Measurements from ENCODE around the gene TOR2A. TPM values are rescaled to one million over a fixed set of nuclear protein-coding genes. Genes with fewer than 3 reads are reported as not detected.

Gene TOR2A
- total and polyA plus RNA-seq, 9 of the 15 experiments (the other 6 are each of a cell fraction or from before 2014, with no cell fraction given): 0.80 to 25.9 (median 11.1) TPM

DNA sequence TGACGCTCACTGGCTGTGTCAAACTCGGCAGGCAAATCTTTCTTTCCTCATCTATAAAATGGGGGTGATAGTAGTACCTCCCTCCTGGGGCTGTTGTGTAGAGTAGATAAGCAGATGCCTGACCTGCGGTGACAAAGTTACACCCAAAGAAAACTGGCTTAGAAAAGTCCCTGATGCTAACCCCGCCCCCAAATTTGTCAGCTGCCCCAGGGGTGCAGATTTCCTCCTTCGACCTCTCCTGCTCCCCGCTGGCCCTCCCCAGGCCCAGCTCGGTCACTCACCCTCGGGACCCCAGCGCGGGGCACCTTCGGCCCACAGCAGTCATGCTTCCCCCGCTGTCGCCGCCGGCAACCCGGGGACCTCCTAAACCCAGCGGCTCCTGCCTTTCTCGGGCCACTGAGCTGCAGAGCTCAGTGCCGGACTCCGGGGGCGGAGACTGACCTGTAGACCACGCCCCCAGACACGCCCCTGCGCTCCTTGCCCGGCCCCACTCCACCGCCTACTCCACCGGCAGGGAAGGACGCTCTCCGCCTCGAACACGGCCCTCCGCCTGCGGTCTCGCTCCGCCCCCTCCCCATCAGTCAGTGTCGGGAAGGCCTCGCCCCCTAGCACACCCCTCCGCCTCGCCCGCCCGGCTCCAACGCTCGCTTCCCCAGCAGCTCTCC, 35.9 kb upstream of the TOR2A start (continued):
- TF ChIP-seq, protein P1, sequence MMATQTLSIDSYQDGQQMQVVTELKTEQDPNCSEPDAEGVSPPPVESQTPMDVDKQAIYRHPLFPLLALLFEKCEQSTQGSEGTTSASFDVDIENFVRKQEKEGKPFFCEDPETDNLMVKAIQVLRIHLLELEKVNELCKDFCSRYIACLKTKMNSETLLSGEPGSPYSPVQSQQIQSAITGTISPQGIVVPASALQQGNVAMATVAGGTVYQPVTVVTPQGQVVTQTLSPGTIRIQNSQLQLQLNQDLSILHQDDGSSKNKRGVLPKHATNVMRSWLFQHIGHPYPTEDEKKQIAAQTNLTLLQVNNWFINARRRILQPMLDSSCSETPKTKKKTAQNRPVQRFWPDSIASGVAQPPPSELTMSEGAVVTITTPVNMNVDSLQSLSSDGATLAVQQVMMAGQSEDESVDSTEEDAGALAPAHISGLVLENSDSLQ (IDR thresholded peaks at IDR 0.05): peak; percentile 98
- TF ChIP-seq POLR2AphosphoS5 (IDR thresholded peaks at IDR 0.05; ENCODE audit: control insufficient read depth, insufficient read depth, low read depth, low read length): peak; percentile 29; the same call in 1 of the 2 replicates
- TF ChIP-seq IRF2 (CRISPR knock-in tag; IDR thresholded peaks at IDR 0.05): no peak
- TF ChIP-seq ZBED1 (IDR thresholded peaks at IDR 0.05): peak; percentile 64; the same call in 1 of the 2 replicates
- TF ChIP-seq, protein P2, sequence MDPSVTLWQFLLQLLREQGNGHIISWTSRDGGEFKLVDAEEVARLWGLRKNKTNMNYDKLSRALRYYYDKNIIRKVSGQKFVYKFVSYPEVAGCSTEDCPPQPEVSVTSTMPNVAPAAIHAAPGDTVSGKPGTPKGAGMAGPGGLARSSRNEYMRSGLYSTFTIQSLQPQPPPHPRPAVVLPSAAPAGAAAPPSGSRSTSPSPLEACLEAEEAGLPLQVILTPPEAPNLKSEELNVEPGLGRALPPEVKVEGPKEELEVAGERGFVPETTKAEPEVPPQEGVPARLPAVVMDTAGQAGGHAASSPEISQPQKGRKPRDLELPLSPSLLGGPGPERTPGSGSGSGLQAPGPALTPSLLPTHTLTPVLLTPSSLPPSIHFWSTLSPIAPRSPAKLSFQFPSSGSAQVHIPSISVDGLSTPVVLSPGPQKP (CRISPR knock-in tag; IDR thresholded peaks at IDR 0.05): no peak
- TF ChIP-seq HMGN3 (IDR thresholded peaks at IDR 0.05; ENCODE audit: borderline replicate concordance, extremely low read depth, insufficient read length, low read depth, low read length): peak; percentile 74
- peak; percentile 62 for TF ChIP-seq CTBP1 (IDR thresholded peaks at IDR 0.05; ENCODE audit: borderline replicate concordance)
- no peak; the same call in 1 of the 2 replicates for TF ChIP-seq RB1 (IDR thresholded peaks at IDR 0.05; ENCODE audit: low read depth)
- TF ChIP-seq SAFB (IDR thresholded peaks at IDR 0.05; ENCODE audit: borderline replicate concordance, low read depth, low read length): no peak
- TF ChIP-seq TAF1 (IDR thresholded peaks at IDR 0.05; ENCODE audit: control insufficient read depth, extremely low read depth, insufficient read depth, low read length, severe bottlenecking): peak; percentile 26
- TF ChIP-seq, protein P3, sequence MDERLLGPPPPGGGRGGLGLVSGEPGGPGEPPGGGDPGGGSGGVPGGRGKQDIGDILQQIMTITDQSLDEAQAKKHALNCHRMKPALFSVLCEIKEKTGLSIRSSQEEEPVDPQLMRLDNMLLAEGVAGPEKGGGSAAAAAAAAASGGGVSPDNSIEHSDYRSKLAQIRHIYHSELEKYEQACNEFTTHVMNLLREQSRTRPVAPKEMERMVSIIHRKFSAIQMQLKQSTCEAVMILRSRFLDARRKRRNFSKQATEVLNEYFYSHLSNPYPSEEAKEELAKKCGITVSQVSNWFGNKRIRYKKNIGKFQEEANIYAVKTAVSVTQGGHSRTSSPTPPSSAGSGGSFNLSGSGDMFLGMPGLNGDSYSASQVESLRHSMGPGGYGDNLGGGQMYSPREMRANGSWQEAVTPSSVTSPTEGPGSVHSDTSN (CRISPR knock-in tag; IDR thresholded peaks at IDR 0.05; ENCODE audit: low read depth): peak; percentile 92
- TF ChIP-seq, protein P3 (tag; conservative IDR thresholded peaks at IDR 0.05; ENCODE audit: low read depth): peak; percentile 96
- TF ChIP-seq SMARCA4 (IDR thresholded peaks at IDR 0.05): peak; percentile 35; the same call in 1 of the 2 replicates
- TF ChIP-seq ZNF140 (CRISPR knock-in tag; IDR thresholded peaks at IDR 0.05): no peak
- peak; percentile 77 for TF ChIP-seq ARID1B (IDR thresholded peaks at IDR 0.05)
- no peak for TF ChIP-seq KLF10 (CRISPR knock-in tag; IDR thresholded peaks at IDR 0.05)
- peak; percentile 79 to 97; a peak in 3 of 4 replicates for TF ChIP-seq MAZ (CRISPR knock-in tag; conservative IDR thresholded peaks at IDR 0.05 in 1 of 2, IDR thresholded peaks at IDR 0.05 in 1 of 2)
- peak; percentile 61; the same call in 1 of the 2 replicates for TF ChIP-seq GABPB1 (CRISPR knock-in tag; IDR thresholded peaks at IDR 0.05)
- TF ChIP-seq HNRNPLL (IDR thresholded peaks at IDR 0.05; ENCODE audit: low read depth, low read length, poor library complexity, severe bottlenecking): peak; percentile 73
- TF ChIP-seq, protein P4, sequence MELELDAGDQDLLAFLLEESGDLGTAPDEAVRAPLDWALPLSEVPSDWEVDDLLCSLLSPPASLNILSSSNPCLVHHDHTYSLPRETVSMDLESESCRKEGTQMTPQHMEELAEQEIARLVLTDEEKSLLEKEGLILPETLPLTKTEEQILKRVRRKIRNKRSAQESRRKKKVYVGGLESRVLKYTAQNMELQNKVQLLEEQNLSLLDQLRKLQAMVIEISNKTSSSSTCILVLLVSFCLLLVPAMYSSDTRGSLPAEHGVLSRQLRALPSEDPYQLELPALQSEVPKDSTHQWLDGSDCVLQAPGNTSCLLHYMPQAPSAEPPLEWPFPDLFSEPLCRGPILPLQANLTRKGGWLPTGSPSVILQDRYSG (tag; conservative IDR thresholded peaks at IDR 0.05; ENCODE audit: low read depth): no peak
- peak; percentile 53; the same call in 1 of the 2 replicates for TF ChIP-seq CREM (IDR thresholded peaks at IDR 0.05; ENCODE audit: low read depth)
- TF ChIP-seq SMARCC2 (IDR thresholded peaks at IDR 0.05; ENCODE audit: low read depth): peak; percentile 37; the same call in 1 of the 2 replicates
- TF ChIP-seq THRAP3 (IDR thresholded peaks at IDR 0.05; ENCODE audit: borderline replicate concordance): no peak
